GM19455 (cell line): ENCODE results near the gene SLAMF9.

Source experiments
- ATAC-seq: cut with Tn5 transposase; IDR thresholded peaks from one replicate; pipeline ENCODE4 v1.9.1; 2021; ENCODE audit not compliant: unreplicated experiment

The SLAMF9 gene

DNA sequence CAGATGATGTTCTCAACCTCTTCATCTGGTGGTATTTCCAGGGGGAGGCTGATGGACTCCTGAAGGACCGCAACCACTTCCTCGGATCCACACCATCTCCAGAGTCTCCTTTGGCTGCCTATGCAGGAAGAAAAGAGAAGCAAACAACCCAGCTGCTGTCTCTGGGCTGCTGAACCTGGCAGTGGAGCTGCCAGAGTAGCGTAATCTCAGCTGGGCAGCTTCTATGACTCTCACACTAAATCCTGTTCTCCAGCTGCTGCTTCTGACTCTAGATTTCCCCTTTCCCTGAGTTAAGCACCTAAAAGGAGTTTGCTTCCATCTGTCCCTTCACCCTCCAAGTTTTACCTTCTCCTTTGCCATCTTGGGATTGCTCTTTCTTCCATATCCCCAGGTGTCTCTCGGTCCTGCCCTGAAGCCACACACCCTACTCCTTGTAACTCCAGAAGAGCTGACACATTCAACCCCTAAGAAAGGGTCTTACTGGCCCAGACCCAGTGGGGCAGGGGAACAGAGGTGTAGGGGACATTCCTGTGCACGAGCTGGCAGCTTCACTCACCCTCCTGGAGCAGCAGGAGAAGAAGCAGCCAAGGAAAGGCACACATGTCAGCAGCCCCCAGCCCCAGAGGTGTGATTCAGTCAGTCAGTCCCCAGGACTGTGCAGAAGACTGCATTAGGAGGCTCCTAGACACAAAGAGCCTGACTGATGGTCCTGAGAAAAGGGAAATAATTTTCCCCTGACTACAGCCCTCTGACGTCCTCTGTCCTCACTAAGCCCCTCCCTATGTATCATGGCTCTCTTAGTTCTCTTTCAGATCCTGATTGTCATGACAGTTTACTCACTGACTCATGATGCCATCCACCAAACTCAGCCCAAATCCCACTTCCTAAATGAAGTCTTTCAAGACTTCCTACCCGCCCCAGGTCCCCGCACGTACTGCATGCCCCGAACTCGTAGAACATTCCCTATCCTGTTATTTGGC lies at the start of gene SLAMF9:
TSS of gene SLAMF9 (minus strand) at position 702 of the 980 bp plus-strand sequence. CDS start at position 602, 100 bp downstream.
- no peak for ATAC-seq

DNA sequence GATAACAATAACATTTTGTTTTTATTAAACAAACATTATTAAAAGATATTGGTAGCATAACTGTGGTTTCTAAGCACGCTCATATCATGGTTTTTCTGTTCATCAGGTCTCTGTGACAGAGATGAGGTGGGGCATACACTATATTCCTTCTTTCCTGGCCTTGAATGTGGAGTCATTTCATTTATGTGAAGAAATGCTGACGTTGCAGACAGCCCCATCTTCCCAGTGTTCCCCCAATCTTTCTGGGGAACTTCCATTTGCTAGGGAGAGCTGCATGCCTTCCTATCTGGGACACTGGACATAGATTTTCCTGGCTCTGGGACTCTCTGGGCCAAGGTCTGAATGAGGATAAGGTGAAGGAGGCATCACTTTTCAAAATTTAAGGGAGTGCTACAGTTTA lies 47.4 kb upstream of the SLAMF9 start:
- ATAC-seq: no peak

DNA sequence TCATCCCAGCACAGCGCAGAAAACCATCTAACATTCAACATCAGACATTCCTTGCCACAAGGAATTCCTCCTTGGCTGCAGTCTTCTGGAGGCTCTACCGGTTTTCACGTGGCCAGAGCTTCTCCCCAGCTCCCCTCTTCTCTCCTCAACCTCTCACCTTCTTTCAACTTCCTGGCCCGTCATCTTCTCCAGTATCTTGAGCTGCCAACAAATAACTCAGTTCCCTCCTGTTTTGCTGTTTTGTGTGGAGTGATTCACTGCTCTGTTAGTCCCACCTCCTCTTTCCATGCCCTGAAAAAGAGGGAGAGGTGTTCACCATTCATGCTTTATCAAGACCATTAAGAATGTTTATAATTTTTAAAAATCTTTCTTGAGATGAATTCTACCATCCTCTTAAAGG lies 45.2 kb upstream of the SLAMF9 start:
- ATAC-seq: no peak

DNA sequence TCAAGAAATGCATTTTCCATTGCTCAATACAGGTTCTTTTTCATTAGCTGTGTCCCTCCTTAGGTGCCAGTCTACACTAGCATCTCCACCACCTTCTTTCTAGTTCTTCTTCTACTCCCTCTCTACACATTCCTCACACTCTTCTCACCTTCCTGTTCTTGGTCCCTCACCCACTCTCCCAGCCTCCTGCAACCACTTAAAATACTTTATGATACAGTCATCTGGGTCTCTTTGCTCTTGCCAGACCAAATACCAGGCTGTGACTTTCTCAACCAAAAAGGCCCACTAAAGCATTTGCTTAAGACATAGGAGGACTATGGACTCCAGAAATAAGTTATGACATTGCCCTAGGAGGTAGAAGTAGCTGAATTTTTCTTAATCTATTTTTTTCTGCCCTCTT lies 42.6 kb upstream of the SLAMF9 start:
- no peak for ATAC-seq

- no peak for ATAC-seq
These were observed 40.9 kb upstream of the SLAMF9 start for GRCh38 chr1:159994896-159995295.

DNA sequence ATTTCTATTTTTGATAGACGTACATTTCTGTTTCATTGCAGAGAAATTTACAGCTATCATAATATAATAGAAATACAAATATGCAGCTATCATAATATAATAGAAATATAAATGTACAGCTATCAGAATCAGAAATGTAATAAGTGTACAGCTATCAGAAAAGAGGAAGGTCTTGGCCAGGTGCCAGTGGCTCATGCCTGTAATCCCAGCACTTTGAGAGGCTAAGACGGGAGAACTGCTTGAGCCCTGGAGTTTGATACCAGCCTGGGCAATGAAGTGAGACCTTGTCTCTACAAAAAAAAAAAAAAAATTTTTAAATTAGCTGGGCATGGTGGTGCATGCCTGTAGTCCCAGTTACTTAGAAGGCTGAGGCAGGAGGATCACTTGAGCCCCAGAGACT lies 39.9 kb upstream of the SLAMF9 start:
- ATAC-seq: no peak

GRCh38 chr1:159992161-159992560 lies 38.1 kb upstream of the SLAMF9 start:
- no peak for ATAC-seq

DNA sequence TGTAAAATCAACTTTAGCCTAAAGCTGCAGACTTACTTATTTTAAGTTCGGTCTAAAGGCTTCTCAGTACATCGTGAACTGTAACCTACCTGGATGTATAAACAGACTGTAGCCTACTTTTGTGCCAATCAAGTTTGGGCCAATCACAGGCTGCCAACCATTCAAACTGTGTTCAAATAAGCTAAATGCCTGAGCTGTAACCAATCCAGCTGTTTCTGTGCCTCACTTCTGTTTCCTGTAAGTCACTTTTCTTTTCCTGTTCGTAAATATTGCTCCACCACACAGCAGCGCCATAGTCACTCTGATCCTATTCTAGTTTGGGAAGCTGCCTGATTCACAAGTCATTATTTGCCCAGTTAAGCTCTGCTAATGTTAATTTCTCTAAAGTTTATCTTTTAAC lies 37.5 kb upstream of the SLAMF9 start:
- ATAC-seq: no peak

DNA sequence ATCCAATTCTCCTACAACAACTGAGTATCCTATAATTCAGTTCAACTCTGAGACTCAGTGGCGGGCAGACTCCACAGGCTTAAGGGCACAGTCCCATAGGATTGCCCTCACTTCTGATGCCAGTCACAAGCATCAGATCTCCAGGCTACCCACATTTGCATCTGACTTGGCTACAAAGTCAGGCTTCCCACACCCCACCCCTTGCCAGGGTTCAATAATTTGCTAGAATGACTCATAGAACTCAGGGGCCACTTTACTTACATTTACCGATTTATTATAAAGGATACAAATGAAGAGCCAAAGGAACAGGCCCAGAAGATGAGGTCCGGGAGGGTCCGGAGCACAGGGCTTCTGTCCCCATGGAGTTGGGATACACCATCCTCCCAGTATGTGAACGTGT lies 36.0 kb upstream of the SLAMF9 start:
- ATAC-seq: no peak

DNA sequence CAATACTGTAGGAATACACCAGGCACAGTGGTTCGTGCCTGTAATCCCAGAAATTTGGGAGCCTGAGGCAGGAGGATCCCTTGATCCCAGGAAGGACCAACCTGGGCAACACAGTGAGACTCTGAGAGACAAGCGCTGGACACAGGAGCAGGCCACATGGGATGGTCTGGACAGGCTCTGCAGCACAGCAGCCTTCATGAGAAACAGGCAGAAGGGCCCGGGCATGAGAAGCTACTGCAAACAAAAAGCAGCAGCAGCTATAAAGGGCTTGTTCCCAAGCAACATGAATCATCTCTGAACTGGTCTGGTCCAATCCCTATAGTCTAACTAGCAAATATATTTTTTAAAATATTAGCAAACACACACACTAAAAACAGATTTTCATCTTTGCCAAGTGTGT lies 35.5 kb upstream of the SLAMF9 start:
- ATAC-seq: no peak

- ATAC-seq: no peak
These were observed 34.0 kb upstream of the SLAMF9 start for GRCh38 chr1:159988006-159988405.

GRCh38 chr1:159987186-159987585 lies 33.1 kb upstream of the SLAMF9 start:
- no peak for ATAC-seq

- no peak for ATAC-seq
These were observed 32.5 kb upstream of the SLAMF9 start for GRCh38 chr1:159986531-159986930.

- no peak for ATAC-seq
These were observed 32.1 kb upstream of the SLAMF9 start for GRCh38 chr1:159986093-159986492.

DNA sequence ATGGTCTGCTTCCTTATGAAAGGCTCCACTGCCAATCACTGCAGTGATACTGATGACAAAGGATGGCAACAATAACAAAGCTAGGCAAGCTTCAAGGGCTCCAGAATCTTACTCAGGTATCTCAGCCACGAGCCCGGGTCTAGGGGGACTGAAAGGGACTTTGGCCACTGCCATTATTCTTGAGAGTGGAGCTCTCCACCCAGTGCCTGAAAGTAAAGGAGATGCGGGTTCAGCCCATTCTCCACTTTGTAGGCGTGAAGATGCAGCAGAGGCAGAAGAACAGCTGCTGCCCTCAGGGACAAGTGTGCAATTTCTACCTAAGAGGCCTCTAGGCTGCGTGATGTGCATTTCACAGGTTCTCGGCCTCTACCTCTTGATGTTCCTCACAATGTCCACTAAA lies 31.4 kb upstream of the SLAMF9 start:
- no peak for ATAC-seq

DNA sequence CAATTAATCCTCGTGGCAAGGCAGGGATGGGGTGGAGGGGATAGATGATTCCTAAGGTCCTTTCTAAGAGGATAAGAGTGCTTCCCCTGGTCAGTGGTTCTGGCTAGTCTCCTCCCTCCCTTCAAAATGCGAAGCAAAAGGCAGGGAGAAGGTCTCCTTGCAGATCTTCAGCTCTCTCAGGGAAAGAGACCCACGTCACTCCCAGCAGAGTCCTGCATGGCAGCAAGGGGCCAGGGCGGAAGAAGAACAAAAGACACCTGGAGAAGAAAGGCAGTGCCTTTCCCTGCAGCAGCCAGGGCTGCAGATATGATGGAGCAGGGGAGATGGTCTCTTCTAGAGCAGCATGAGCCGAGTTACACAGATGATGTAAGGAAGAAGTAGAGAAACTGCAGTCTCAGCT lies 29.6 kb upstream of the SLAMF9 start:
- no peak for ATAC-seq

DNA sequence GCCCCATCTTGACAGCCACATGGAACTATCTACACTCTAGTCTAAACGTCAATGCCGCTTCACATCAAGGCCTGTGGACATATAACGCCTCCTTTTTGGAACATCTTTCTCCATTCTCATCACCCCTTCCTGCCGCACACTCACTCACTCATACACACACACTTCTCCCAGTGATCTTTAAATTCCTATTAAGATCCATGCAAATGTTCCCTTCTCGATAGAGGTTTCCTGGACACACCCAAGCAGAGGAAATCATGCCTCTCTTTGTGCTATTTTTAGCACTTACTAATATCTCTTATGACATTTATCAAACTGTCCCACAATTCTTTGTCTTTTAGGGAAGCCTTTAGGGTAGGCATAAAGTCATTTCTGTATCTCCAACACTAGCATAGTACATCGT lies 28.2 kb upstream of the SLAMF9 start:
- ATAC-seq: no peak

DNA sequence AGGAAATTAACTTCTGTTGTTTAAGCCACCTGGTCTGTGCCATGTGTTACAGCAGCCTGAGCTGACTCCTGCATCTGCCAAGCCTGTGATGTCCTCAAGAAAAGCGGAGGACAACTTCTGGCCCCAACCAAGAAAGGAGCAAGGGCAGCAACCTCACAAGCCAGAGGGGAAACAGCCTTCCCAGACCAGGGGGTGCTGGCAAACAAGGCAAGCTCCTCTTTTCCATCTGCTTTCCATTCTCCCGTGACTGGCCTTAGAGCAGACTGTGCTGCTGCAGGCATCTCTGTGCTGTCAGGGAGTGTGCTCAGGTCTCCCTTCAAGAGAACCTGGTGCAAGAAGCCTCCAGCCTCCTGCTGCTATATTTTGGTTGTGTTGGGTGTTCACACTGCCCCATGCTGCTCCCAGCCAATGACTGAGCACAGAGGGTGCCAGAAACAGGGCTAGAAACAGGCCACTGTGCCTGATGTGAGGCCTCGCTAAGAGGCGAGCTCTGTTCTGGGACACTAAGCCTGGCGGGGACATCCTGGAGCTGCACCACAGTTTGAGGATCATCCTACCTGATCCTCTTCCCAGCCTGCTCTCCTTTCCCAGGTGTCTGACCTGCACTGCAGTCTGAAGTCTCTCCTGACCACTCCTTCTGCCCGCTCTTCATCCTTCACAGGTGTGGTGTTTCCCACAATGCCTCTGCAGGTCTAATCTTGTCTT lies 27.5 kb upstream of the SLAMF9 start:
- ATAC-seq: no peak

DNA sequence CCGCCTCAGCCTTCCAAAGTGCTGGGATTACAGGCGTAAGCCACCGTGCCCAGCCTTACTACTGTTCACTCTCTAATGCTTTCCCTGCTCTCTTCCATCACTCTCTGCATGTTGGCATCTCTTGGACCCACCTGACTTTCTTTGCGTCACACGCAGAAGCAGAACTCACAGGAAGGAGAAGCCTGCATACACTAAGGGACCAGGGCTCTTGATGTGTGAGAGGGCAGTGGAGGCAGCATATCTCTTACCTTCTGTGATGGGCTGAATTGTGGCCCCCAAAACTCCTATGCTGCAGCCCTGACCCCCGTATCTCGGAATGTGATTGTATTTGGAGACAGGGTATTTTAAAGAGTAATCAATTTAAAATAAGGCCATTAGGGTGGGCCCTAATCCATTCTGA lies 26.7 kb upstream of the SLAMF9 start:
- ATAC-seq: no peak

DNA sequence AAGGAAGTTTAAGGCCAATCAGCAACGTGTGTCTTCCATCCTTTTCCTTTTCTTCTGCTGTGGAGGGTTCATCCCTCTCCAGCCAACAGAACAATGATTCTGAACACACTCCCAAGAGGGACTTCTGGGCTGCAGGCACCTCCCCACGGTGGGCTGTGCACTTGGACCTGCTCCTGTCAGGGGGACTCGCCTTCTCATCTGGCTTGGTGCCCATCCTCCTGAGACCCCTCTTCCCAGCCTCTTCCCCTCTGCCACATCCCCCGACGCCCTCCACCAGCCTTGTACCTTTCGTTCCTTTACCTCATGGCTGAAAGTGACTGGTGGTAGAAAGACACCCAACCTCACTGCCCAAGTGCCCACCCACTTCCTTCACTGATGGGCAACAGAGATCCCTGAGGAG lies 26.0 kb upstream of the SLAMF9 start:
- no peak for ATAC-seq

GRCh38 chr1:159979257-159979656 lies 25.2 kb upstream of the SLAMF9 start:
- no peak for ATAC-seq

DNA sequence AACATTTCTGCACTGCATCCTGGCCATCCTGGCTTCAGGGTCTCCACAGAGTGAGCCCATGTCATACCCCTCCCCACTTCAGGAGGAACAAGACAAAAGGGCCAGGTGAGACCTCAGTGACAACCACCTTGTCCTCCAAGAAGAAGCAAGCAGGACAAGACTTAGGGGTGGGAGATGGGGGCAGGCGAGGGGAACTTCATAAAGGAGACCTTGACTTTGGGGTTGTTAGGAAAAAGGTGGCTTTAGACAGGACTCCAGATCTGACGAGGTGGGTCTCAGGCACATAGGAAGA lies 24.0 kb upstream of the SLAMF9 start:
- no peak for ATAC-seq
